ENCODE measurements around the gene SPRY2.

The SPRY2 gene

DNA sequence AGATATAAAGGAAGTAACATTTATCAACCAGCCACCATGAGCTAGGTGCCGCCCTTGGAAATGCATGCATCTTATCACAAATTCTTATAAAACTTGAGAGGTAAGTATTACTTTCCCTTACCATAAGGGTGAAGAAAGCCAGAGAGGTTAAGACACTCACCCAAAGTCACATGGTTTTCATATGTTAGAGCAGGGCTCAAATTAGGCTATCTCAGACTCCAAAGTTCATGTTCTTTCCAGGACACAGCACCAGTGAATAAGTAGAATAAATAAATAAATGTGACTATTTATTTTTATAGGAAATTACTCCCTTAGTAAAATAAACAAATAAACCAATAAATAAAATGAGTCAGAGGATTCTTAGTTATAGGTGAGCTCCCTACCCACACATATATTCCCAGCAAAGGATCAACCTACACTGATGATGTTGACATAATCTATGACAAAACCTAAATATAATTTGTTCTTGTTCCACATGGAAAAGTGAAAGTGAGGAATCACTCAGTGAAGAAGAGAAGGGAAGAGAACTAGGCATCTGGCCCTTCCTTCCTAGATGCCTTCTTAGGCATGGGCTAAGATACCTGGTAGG, 27.2 kb downstream of the SPRY2 start:
- TF ChIP-seq, protein P1, sequence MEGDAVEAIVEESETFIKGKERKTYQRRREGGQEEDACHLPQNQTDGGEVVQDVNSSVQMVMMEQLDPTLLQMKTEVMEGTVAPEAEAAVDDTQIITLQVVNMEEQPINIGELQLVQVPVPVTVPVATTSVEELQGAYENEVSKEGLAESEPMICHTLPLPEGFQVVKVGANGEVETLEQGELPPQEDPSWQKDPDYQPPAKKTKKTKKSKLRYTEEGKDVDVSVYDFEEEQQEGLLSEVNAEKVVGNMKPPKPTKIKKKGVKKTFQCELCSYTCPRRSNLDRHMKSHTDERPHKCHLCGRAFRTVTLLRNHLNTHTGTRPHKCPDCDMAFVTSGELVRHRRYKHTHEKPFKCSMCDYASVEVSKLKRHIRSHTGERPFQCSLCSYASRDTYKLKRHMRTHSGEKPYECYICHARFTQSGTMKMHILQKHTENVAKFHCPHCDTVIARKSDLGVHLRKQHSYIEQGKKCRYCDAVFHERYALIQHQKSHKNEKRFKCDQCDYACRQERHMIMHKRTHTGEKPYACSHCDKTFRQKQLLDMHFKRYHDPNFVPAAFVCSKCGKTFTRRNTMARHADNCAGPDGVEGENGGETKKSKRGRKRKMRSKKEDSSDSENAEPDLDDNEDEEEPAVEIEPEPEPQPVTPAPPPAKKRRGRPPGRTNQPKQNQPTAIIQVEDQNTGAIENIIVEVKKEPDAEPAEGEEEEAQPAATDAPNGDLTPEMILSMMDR (IDR thresholded peaks at IDR 0.05; ENCODE audit: low read depth, low read length) = no peak
- no peak overlapping the region for H3K4me3 ChIP-seq (replicated peaks in 1 of 2; ENCODE audit: low read depth in 2 of 2, low read length in 2 of 2)
- DNase-seq (ENCODE audit: low read depth in 2 of 2) = no peak

DNA sequence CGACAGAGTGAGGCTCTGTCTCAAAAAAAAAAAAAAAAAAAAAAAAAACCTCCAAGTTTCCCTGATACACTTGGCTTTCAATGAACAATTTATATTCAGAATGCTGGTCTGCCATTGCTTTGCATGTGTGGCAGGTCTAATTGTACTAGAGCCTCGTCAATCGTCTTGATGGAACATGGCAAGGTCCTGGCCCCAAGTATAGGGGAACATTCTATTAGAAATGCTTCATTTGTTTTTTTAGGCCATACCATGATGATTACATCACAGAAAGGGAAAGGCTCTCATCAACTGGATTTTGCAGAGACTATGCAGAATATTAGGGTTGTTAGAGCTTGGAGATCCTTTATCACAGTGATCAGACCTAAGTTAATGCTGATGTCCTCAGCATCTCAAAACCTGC, 28.0 kb downstream of the SPRY2 start:
- TF ChIP-seq, protein P1 (IDR thresholded peaks at IDR 0.05; ENCODE audit: low read depth, low read length) = no peak
- no peak overlapping the region for H3K4me3 ChIP-seq (replicated peaks in 1 of 2; ENCODE audit: low read depth in 2 of 2, low read length in 2 of 2)
- DNase-seq (ENCODE audit: low read depth in 2 of 2) = peak in 1 of 2 donors; percentile 35

DNA sequence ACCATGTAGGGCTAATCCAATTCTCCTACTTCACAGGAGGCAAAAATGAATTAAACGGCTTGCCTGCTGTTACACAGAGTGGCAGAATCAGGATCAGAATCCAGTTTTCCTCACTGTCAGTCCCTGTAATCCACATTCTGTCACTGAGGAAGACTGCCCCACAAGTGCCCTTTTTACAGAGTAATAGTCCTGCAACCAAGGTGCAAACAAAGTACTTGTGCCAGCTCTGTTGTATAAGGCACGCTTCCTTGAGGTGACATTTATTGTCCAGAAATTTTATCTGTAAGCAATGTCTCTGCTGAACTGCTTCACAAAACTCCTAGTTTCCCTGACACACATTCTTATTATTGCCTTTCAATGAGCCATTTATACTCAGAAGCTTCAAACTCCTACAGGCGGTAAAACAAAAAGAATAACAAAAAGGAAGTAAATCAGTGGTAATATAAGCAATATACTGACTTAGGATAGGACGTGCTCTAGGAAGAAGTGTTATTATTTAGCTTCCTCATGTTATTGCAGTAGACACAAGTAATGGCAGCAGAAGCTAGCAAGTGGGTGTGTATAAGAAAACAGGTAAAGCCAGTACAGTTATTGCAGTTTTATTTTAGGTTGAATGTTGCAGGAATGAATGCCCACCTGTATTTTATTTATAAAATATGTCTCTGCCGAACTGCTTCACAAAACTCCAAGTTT, 28.8 kb downstream of the SPRY2 start:
- TF ChIP-seq, protein P1 (IDR thresholded peaks at IDR 0.05; ENCODE audit: low read depth, low read length) = no peak
- H3K4me3 ChIP-seq (replicated peaks in 1 of 2; ENCODE audit: low read depth in 2 of 2, low read length in 2 of 2) = no peak overlapping the region
- no peak for DNase-seq (ENCODE audit: low read depth in 2 of 2)

DNA sequence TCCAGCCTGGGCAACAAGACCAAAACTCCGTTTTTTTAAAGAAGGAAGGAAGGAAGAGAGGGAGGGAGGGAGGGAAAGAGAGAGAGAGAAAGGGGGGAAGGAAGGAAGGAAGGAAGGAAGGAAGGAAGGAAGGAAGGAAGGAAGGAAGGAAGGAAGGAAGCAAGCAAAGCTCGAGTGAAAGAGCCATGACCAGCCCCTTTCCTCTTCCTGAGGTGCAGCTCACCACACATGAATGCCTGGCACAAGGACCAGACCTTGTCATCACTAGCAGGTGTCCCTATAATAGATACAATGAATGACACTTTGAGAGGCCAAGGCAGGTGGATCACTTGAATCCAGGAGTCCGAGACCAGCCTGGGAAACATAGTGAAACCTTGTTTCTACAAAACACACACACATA, 31.0 kb downstream of the SPRY2 start:
- no peak overlapping the region for H3K4me3 ChIP-seq (replicated peaks in 1 of 2; ENCODE audit: low read depth in 2 of 2, low read length in 2 of 2)
- TF ChIP-seq, protein P1 (IDR thresholded peaks at IDR 0.05; ENCODE audit: low read depth, low read length) = no peak
- no peak for DNase-seq (ENCODE audit: low read depth in 2 of 2)

DNA sequence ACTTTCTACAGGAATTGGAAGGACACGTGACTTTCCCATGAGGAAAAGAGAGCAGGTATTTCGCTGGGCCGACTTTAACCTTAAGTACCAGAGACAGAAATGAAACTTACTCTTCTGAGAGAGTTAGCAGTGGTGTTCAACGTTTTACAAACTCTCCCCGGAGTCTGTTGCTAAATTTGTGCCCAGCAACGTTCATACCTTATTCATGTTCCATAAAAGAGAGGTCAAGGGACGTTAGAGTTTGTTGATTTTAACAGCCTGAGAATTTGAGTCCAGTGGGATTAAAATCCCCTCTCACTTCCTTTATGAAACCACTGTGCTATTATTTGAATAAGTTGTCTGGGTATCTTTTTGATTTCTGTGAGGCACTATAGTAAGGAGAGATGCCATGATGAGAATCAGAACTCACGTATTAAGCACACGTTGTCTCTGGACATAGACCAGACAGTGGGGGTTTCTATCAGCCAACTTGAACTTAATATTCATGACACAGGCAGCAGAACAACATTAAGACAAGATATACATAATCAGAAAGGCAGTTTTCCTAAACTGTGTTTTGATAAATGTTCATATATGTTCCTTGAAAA, 33.4 kb downstream of the SPRY2 start:
- TF ChIP-seq, protein P1 (IDR thresholded peaks at IDR 0.05; ENCODE audit: low read depth, low read length) = no peak
- DNase-seq (ENCODE audit: low read depth in 2 of 2) = no peak
- no peak overlapping the region for H3K4me3 ChIP-seq (replicated peaks in 1 of 2; ENCODE audit: low read depth in 2 of 2, low read length in 2 of 2)

DNA sequence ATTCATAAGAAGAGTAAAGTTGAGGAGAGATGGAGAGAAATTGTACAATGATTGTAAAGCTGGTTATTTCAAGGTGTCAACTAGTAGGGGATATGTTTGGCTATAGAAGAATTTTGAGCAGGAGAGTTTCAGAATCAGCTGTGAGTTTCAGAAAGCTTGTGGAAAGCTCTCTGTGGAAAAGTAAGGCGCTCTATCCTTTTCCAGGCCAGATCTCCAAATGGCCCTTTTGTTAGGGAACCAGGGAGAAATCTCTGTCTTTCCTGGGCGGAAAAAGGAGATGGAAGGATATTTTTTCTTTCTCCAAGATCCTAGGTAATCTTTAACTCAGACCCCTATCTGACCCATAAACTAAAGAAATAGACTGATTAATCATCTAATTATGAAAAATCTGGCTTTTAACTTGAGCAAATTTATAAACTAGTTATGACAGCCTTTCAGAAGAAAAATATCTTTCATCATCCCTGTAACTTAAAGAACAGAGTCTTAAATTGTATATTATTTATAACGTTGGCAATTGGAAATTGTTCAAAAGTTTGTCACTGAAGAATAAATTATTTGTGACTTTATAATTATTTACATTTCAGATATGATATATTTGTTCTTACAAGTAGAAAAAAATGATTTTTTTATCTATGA, 34.5 kb downstream of the SPRY2 start:
- H3K4me3 ChIP-seq (replicated peaks in 1 of 2; ENCODE audit: low read depth in 2 of 2, low read length in 2 of 2) = no peak overlapping the region
- TF ChIP-seq, protein P1 (IDR thresholded peaks at IDR 0.05; ENCODE audit: low read depth, low read length) = no peak
- DNase-seq (ENCODE audit: low read depth in 2 of 2) = peak in 1 of 2 donors; percentile 2
